Osteocyte (in vitro differentiated cells): ENCODE data around the gene CAMSAP2. TPM values are rescaled to one million over a fixed set of nuclear protein-coding genes. Genes with fewer than 3 reads are reported as not detected.

Source experiments
- DNase-seq: peaks from one replicate; pipeline ENCODE4 v3.0.0; 2021; ENCODE audit warnings: mixed read lengths; ENCODE audit not compliant: unreplicated experiment; ENCODE audit errors: extremely low spot score
- H3K27ac Mint-ChIP-seq: one replicate; pipeline ENCODE4 v1.8.0; 2021; ENCODE audit warnings: mild to moderate bottlenecking, mixed read lengths; ENCODE audit not compliant: unreplicated experiment
- H3K27me3 Mint-ChIP-seq: one replicate; pipeline ENCODE4 v1.8.0; 2021; ENCODE audit warnings: mixed read lengths; ENCODE audit not compliant: unreplicated experiment
- H3K36me3 Mint-ChIP-seq: one replicate; pipeline ENCODE4 v1.8.0; 2021; ENCODE audit warnings: mixed read lengths; ENCODE audit not compliant: unreplicated experiment
- H3K4me1 Mint-ChIP-seq: one replicate; pipeline ENCODE4 v1.8.0; 2021; ENCODE audit warnings: mixed read lengths; ENCODE audit not compliant: unreplicated experiment
- H3K4me3 Mint-ChIP-seq: one replicate; pipeline ENCODE4 v1.8.0; 2021; ENCODE audit warnings: mild to moderate bottlenecking, moderate library complexity, mixed read lengths; ENCODE audit not compliant: unreplicated experiment
- H3K9me3 Mint-ChIP-seq: one replicate; pipeline ENCODE4 v1.8.0; 2021; ENCODE audit warnings: mixed read lengths; ENCODE audit not compliant: unreplicated experiment
- CTCF ChIP-seq: fragments of 200-600 bp; sonication (generic); IDR thresholded peaks from 2 replicates; pipeline ENCODE4 v1.5.0; 2021; ENCODE audit warnings: antibody characterized with exemption, mild to moderate bottlenecking, moderate library complexity
- total RNA-seq: library from RNA; stranded (reverse); gene quantifications from 2 replicates; pipeline ENCODE4 v1.2.1, GENCODE V29; 2021

Gene CAMSAP2
- total RNA-seq, 1 donor from 2014 or later = 44.7 TPM

GRCh38 chr1:200885623-200886402 lies 147.1 kb downstream of the CAMSAP2 start:
- no peak overlapping the region for H3K4me3 Mint-ChIP-seq
- H3K36me3 Mint-ChIP-seq = no peaks in the 10 kb centered on the region
- H3K4me1 Mint-ChIP-seq = peaks cover 19% of the 10 kb centered on the region
- no peak overlapping the region for H3K27ac Mint-ChIP-seq
- no peak for TF ChIP-seq CTCF
- no peak for DNase-seq
- no peaks in the 10 kb centered on the region for H3K9me3 Mint-ChIP-seq
- H3K27me3 Mint-ChIP-seq = peaks cover 5% of the 10 kb centered on the region

- Mint-ChIP-seq H3K9me3 (no peaks in the 10 kb centered on the region), H3K27me3 (peaks cover 2% of the 10 kb centered on the region), H3K4me1 (peaks cover 22% of the 10 kb centered on the region), H3K4me3 (no peak overlapping the region), H3K36me3 (no peaks in the 10 kb centered on the region), H3K27ac (no peak overlapping the region)
- no peak for TF ChIP-seq CTCF
- no peak for DNase-seq
Measured at GRCh38 chr1:200886594-200886993, 147.9 kb downstream of the CAMSAP2 start.

- H3K9me3 Mint-ChIP-seq = no peaks in the 10 kb centered on the region
- no peak for DNase-seq
- no peak overlapping the region for H3K4me3 Mint-ChIP-seq
- H3K4me1 Mint-ChIP-seq = peaks cover 27% of the 10 kb centered on the region
- no peak overlapping the region for H3K27ac Mint-ChIP-seq
- no peaks in the 10 kb centered on the region for H3K36me3 Mint-ChIP-seq
- peaks cover 2% of the 10 kb centered on the region for H3K27me3 Mint-ChIP-seq
- TF ChIP-seq CTCF = no peak
Measured at GRCh38 chr1:200887036-200887435, 148.3 kb downstream of the CAMSAP2 start.

- H3K36me3 Mint-ChIP-seq = no peaks in the 10 kb centered on the region
- H3K4me3 Mint-ChIP-seq = no peak overlapping the region
- H3K27ac Mint-ChIP-seq = no peak overlapping the region
- peaks cover 2% of the 10 kb centered on the region for H3K27me3 Mint-ChIP-seq
- no peaks in the 10 kb centered on the region for H3K9me3 Mint-ChIP-seq
- DNase-seq = no peak
- TF ChIP-seq CTCF = no peak
- H3K4me1 Mint-ChIP-seq = peaks cover 35% of the 10 kb centered on the region
Measured at GRCh38 chr1:200887772-200888348, 149.2 kb downstream of the CAMSAP2 start.

- H3K4me3 Mint-ChIP-seq = no peak overlapping the region
- DNase-seq = no peak
- no peak overlapping the region for H3K27ac Mint-ChIP-seq
- peaks cover 2% of the 10 kb centered on the region for H3K27me3 Mint-ChIP-seq
- no peak for TF ChIP-seq CTCF
- no peaks in the 10 kb centered on the region for H3K9me3 Mint-ChIP-seq
- H3K36me3 Mint-ChIP-seq = no peaks in the 10 kb centered on the region
- peaks cover 37% of the 10 kb centered on the region for H3K4me1 Mint-ChIP-seq
Measured at GRCh38 chr1:200888349-200888838, 149.7 kb downstream of the CAMSAP2 start.
